DLD1 (cell line): Measurements from ENCODE around the gene FAM107B.
"Not testable (repeated sequence)": the region's sequence is repeated elsewhere in the genome, so short reads cannot be mapped to it uniquely, and the experiment has no call there.

Source experiments
- in situ Hi-C: cut with HindIII; loops from 2 replicates; pipeline ENCODE4 v1.10.0; 2017; ENCODE audit warnings: low sequenced_read_pairs

Gene FAM107B

DNA sequence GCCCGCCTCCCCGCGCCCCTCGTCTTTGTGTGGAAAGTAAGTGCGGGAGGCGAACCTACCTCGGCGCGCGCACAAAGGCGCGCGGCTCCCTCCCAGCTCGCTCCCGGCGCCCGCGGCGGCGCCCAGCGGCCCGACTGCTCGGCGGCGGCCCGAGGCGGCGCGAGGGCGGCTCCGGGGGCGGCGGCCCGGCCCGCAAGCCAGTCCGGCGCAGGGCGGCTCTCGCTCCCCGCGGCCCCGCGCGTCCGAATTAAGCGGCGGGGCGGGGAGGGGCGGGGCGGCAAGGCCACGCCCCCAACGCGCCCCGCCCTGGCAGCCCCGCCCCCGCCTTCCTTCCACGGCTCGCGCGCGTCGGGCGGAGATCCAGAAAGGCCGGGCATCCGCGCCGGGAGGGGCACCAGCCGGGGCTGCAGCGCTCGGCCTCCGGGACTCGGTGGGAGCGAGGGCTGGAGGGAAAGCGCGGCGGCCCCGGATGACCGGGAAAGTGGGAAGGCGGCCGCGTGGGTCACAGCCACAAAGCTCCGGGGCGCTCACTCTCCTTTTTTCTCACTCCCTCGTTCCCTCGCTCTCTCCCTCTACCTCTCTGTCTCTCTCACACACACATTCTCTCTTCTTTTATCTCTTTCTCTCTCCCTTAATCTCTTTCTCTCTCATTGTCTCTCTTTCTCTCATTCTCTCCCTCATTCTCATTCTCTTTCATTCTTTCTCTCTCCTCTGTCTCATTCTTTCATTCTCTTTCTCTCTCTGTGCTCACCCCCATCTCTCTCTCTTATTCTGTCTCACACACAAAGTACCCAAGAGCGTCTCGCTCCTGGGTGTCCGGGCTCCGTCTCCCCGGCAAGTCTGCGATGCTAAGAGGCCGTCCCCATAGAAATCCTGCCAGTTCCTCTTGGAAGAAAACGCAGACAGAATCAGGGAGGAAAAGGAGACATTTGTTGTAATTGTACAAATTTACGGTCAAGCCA lies 170.2 kb downstream of the FAM107B start:
- in situ Hi-C loops: no loop called here

DNA sequence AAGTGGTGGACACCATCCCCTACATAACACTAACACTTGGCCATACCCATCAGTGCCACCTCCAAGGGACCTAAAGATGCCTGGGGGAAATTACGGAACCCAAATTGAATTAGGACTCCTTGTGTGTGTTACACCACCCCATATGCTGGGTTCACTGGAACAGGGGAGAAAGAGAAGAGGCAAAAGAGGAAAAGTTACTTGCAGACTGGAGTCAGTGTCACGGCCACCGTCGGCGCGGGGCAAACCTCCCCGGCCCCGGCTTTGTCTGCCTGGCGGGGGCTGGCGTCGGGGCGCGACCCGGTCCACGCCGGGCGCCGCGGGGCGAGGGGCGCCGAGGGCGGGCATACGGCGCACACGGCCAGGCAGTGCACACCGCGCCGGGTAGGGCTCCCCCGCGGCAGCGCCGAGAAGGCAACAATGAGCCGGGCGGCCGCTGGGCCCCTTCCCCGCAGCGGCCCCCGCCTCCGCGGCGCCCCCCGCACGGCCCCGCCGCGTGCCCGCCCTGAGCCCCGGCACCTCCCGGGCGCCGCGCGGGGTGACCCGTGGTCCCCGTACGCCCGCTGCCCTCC lies 171.1 kb downstream of the FAM107B start:
- in situ Hi-C loops: no loop called here

DNA sequence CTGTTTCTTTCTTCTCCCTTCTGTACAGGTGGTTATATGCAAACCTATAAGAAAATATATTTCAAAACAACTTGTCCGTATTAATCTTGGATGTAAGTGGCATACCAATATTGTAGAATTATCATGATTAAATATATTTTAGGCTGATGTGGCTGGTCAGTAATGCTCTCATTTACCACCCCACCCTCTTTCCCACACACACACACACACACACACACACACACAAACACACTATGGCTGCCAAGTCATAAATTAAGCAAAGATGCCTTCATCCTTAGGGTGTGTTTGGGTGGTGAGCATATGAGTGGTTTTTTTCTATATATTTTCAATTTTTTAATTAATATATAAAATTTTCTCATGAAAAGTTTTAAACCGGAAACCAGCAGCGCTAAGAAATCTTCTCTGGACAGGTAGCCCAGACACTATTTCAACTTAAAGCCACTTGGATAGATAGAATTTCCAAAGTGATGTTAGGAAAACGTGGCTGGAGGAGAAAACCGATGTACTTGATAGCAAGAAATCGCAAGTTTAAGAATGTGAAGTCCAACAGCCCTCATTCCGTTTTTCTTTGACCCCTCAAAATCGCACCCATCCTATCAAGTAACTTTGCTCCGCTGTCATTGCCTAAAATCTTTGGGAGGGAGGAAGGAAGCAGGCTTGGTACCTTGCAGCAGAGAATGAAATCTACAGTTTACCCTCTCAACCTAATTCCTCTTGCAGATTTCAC lies 171.7 kb downstream of the FAM107B start:
- in situ Hi-C loops: no loop called here

DNA sequence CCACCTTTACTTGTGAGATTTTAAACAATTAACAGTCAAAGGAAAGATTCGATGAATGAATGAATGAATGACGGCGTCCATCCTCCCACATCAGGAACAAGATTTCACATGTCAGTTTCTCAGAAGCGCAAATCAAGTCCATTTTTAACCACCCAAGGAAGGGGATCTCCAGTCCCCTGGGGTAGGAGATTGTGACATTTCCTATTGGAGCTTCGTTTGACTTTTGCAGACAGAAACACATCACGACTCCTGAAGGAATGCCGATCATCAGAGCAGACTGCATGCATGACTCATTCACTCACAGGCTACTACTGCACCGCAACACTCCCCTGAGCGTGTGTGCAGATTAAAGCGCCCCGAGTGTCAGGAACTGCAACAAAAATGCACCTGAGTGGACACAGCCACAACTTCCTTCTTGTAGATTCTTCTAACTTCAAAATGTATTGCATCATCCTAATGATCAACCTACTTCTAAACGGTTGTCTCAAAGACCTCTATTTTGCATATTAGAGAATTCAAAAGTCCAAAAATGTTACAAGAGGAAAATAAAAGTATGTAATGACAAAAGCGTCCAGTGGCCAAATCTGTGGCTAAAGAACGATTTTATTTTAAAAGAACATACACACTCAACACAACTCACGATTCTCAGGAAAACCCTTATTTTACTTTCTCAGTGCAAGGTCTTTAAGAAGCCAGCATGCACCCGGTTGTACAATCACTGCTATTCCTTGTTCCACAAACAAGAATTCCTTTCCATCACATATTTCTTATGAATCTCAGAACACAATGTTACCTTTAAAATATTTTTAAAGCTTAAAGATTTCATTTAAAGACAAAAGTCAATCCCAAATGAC lies 172.6 kb downstream of the FAM107B start:
- in situ Hi-C loops: no loop called here

DNA sequence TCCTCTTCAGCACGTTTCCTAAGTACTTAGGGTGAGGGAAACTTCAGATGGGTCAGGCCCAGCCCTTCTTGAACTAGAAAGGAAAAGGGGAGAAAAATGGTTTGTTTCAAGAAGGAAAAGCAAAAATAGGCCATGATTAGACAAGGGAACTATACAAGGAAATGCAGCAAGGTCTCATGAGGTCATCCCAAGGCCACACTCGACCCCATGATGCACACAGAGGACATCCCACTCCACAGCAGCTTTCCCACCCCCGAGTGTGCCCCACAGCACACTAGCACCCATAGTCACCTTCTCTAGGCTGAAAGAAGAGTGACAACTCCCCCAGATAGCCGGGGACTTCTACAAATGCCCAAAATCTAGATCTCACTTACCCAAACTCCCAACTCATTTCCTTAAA lies 173.4 kb downstream of the FAM107B start:
- in situ Hi-C loops: no loop called here

DNA sequence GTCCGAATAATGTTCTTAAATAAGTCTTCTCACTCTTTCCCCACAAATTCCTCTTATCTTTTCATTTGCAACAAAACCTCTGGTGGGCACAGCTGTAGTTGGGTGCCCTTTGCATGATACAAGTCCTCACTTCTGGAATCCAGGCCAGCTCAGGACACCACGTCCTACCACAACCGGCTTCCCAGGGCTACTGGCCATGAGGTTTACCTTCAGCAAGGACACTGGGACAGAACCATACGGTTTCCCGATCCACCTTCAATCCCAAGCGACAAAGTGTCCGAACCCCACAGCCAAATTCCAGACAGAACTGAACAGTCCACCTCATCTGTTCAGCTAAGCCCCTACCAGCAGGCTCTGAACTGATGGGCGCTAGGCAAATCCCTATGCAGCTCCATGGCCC lies 174.6 kb downstream of the FAM107B start:
- in situ Hi-C loops: no loop called here

DNA sequence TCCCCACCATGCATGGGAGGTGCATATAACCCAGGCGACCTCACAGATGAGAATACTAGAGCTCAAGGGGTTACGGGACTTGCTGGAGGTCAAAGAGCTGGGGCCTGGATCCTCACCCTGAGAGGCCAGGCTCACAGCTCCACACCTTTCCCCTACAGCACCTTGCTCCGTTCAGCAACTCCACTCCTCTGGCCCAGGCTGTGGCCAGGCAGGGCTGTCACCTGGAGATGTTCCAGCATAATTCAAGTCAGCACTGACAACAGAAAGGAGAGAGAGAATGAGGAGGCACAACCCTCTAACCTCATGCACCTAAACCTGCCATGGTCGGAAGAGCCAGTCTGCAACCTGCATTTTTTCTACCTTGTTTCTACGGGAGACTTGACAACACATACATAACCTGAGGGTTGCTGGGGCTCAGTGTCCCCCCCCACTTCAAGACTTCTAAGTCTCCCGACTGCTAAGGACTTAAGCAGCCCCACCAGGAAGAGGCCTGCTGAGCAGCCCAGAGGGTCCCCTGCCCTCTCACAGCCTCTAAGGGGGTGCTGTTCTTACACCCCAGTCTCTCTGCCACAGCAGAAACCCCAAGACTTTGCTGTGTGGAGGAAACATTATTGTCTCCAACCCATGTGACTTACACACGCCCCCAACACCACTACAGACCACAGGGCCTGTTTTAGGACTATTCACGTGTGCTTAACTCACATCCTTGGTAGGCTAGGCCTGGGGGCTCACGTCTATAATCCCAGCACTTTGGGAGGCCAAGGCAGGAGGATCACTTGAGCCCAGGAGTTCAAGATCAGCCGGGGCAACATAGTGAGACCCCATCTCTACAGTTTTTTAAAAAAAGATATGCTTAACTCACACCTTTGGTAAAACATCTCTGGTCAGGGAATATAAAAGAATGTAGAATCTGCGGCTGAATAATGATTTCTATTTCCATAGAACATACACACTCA lies 175.6 kb downstream of the FAM107B start:
- in situ Hi-C loops: no loop called here

DNA sequence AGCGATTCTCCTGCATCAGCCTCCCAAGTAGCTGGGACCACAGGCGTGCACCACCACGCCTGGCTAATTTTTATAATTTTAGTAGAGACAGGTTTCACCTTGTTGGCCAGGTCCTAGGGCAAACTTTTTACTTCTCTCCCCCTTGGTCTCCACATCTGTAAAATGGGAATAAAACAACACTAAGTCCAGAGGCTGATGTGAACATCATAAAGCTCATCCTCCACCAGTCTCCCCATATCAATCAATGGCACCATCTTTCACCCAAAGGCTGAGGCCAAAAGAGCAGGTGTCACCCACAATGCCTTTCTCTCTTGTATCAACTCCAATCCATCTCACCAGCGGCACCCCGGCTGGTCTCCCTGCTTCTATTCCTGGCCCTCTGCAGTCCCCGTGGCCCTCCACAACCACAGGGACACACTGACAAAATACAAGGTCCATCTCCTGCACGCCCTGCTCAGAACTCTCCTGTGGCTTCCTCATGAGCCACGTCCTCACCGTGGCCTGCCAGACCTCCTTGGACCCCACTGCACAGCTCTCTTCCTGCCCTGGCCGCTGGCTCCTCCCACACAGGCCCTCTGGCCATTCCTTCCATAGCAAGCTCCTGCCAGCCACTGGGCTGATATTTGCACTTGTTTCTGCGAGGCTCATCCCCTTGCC lies 179.0 kb downstream of the FAM107B start:
- in situ Hi-C loops: no loop called here

DNA sequence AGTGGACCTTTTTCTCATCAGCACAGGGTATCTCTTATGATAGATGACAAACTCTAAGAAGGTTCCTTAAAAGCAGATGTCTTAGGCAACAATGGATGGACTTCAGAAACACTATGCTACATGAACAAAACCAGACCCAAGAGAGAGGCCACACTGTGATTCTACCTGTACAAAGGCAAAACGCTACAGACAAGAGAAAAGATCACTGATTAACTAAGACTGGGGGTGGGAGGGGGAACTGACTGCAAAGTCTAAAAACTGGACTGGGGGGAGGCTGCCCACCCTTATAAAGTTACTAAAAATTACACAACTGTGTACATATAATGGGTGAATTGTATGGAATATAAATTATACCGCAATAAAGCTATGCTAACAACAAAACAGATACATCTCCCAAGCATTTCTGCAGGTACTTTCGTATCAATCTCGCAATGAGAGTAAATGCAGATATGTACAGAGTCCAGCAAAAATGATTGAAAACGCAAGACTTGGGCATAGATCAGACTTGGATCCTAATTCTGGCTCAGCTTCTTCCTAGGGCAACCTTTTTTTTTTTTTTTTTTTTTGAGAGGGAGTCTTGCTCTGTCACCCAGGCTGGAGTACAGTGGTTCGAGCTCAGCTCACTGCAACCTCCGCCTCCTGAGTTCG lies 179.7 kb downstream of the FAM107B start:
- in situ Hi-C loops: no loop called here

DNA sequence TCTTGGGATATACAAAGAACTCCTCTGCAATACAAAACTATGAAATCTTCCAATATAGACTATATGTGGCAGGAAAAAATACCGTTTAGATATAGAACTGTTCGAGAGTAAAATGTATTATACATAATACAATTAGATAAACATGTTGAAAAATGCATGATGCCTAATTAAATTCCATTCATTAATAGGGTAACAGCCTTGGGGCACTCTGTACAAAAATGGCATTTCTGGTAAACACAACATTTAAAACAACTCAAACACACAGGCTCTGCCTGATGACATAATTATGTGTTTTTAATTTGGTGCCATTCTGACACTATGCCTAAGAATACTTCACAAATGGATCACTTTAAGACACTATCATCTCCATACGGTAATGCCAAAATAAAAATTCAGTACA lies 180.9 kb downstream of the FAM107B start:
- in situ Hi-C loops: no loop called here

DNA sequence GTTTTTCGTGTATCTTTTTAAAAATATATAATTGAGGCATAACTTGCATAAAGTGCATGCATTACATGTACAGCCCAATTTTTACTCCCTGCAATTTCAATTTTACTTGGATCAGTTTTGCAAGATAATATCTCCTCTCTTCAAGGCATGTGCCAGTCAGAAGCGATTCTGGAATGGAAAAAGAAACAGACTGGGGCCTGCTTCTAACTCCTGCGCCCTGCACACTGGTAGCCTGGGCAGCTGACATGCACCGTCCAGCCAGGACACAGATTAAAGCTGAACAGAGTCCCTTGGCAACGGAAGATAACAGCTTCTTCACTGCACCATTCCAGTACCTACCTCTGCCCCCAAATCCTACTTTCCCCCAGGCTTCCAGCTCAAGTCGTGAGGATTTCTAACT lies 182.1 kb downstream of the FAM107B start:
- in situ Hi-C loops: no loop called here

DNA sequence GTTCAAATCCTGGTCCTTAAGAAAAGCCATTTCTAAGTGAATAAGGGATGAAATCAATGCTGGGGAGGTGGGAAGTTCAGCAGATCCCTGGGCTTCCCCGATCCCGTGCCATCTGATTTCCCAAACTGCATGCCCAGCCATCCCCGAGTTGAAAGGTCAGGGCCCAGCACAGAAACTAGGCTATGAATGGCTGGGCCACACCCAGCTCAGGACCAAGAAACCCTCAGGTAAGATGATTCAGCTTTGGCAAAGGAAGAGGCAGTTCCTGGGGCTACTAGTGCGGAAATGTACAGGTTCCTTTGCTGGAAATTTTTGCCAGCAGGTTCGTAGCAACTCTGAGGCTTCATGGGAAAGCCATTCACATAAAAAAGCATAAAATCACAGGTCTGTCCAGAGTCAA lies 182.7 kb downstream of the FAM107B start:
- in situ Hi-C loops: no loop called here

DNA sequence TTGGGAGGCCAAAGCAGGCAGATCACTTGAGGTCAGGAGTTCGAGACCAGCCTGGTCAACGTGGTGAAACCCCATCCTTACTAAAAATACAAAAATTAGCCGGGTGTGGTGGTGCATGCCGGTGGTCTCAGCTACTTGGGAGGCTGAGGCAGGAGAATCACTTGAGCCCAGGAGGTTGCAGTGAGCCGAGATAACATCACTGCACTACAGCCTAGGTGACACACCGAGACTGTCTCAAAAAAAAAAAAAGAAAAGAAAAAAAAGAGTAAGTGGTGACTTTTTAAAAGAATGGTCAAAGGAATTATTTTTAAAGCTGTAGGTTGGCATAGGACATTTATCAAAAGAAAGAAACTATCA lies 185.8 kb downstream of the FAM107B start:
- in situ Hi-C loops: not testable (repeated sequence)

DNA sequence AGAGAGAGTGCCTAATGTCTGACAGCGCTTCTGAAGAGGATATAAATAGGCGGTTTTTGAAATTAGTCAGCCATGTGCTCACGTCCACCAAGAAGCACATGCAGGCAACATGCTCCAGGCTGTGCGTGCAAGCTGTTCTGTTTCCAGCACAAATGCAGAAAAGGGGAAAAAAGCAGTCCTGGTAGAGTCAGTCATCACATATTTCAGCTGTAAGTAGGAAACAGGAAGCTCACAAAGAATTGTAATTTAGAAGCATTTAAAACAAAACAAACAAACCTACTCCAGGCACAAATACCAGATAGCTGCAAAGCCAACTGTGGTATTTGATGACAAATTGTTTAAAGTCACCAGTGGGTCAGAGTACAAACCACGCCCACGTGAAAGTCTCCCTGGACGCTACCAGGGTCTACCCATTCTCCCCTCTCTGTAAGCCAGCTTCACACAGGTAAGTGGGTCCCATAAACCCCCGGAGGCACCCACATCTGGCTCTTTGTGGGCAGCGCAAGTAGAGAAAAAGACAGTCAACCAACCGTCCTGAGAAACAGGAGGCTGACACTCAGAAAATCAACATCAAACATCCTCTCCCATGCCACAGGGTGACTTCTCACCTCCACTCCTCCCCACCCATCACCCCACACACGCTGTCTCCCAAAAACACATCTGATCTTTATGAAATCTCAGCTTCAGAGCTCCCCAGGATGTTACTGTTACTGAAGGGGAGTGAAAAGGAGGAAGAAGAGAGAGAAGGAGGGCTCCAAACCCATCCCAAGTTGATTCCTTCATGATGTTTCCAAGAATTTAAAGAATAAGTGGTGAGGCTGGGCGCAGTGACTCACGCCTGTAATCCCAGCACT lies 186.4 kb downstream of the FAM107B start:
- in situ Hi-C loops: no loop called here

DNA sequence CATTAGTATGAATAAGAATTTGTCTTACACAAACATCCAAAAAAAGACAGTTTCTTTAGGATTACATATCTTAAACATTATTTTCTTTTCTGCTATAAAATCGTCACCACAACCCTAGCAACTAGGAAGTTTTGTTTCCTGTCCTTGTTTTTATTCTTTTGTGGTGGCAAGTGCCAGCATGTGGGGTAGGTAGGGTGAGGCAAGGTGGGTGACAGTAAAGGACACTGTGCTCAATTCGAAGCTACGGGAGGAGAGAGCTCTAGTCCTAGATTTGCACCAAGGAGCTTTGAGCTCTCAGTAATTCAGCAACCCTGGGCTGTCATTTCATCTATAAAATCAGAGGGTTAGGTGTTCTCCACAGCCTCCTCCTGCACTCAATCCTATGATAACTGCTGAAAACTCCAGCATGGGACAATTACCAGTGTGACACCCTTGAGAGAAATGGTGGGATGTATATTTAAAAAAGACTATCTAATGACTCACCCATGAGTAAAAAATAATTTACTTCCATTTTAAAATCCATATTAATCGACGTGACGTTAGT lies 187.1 kb downstream of the FAM107B start:
- in situ Hi-C loops: no loop called here

DNA sequence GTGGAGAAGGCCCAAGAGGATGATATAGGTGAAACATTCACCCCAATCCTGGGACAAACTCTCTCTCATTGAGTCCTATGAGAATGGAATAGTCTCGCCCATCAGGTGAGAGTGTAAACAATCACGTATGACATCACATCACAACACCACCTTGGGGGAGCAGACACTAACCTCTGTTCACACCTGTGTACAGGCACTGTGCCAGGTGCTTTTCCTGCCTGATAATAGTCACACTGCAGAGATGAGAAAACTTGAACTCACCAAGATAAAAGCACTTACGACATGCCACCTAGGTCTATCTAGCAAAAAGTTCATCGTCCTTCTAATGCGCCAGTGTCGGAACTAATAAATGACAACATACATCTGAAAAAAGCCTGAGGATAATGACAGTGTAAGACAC lies 187.8 kb downstream of the FAM107B start:
- in situ Hi-C loops: no loop called here

DNA sequence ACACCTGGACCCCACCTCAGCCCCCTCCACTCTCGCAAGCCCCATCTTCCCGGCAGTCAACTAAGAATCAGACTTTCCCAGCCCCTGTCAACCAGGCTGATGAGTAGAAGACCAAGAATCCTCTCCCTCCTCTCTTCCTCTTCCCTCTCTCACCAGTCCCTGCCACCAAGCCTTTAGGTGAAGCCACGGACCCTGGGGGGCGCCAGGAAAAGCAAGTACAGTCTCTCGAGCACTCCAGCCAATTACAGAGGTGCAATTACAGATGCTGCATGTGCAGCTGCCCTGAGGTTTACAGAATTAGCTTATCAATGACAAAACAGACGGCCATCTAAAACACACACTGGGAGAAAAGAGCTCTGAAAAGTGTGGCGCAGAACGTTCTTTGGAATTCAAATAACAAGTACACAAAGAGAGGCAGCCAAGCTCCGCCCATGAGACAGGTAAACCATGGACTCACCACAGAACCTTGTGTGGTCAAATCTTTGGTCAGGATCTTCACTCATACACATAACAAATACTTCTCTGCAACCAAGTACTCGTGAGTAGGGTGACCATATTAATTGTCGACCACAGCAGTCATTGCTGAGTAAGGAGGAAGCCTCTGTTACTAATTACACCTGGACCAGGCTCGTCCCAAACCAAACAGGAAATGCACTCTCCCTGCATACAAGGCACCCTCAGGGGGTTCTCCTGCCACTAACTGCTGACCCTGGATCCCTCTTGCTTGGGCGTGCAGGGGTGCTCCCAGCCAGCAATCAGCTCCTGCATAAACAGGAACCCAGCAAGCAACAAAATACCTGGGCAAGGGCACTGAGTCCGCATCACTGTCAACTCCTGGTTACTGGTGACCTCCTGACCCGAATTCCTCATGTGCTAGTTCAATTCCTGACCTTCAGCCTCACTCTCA lies 189.2 kb downstream of the FAM107B start:
- in situ Hi-C loops: no loop called here
